HG02943 (cell line): ENCODE measurements around the gene FAM114A1.

Experiments used
- ATAC-seq: cut with Tn5 transposase; IDR thresholded peaks from one replicate; pipeline ENCODE4 v1.9.1; 2021; ENCODE audit warnings: mild to moderate bottlenecking, low read depth, moderate library complexity; ENCODE audit not compliant: unreplicated experiment

FAM114A1 gene

DNA sequence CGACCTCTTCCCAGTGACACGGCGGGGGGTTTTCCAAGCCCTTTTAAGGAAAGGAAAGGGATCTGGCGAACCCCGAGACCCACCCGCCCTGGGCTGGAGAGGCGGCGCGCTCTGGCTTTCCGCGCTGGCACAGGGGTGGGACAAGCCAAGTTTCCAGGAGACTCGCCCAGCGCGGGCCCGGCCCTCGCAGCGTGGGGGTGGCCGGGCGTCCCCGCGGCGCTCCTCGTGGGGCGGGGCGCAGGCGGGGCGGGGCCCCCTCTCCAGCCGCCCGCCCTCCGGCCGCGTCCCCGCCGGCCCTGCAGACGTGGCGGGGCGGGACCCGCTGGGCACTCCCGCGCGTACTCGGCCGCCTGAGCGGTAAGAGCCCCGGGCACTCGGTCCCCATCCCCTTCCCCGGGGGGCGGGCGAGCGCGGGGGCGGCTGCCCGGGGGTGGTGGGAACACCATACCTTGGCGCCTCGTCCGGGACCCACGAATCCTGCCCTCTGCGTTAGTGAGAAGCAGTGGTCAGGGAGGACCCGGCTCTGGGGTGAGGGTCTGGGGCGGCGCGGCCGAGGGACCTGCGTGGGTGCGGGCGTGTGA, at the start of gene FAM114A1:
Gene FAM114A1 (plus strand): TSS at position 329 of the 581 bp plus-strand sequence. CDS start 10,273 bp downstream, outside the sequence.
- ATAC-seq, result peak; percentile 64

DNA sequence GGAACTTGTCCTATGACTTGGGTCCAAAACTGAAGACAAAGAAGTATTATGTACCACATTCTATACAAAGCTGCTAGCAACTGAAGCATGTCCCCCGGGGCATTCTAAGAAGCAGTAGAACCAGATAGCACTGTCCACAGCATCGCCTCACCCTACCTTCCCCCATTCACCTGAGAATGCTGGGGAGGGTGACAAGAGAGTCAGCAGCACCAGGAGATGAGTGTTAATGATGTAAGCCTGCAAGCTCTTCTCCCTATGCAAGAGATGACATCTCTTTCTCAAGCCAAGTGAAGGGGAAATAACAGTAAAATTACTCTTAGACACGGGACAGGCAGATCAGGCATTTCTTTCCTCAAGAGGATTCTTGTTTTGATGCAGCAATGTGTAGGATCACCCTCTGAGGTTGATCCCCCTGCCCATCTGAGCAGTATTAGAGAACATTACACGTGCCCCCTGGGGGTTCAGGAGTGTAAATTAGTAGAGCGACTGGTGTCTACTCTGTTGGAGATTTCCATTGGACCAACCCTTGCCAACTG, 49.1 kb upstream of the FAM114A1 start:
- ATAC-seq, result no peak

GRCh38 chr4:38819569-38819968, 48.0 kb upstream of the FAM114A1 start:
- ATAC-seq, result no peak

DNA sequence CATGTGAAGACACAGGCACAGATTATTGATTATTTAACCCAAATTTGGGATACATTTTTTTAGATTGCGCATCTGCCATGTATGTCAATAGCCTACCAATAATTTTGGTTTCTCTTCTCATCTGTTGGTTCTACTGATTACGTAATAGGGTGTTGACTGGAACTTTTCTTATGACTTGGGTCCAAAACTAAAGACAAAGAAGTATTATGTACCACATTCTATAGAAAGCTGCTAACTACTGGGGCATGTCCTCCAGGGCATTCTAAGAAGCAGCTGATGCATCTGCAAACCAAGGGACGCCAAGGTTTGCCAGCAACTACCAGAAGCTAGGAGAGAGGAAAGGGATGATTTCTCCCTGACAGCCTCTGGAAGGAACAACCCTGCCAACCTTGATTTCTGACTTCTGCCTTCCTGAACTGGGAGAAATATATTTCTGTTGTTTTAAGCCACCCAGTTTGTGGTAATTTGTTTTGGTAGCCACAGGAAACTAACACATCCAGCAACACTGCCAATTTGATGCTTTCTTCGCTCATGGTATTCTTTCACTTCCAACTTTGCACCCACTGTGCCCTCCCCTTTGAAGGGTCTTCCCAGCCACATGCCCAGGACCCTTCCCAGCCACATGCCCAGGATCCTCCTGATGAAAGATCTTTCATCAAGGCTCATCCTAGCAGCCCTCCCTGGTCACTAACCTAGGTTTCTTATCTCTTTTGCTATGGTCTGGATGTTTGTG, 47.1 kb upstream of the FAM114A1 start:
- peak; percentile 47 for ATAC-seq

GRCh38 chr4:38821739-38822138, 45.9 kb upstream of the FAM114A1 start:
- ATAC-seq, result no peak

DNA sequence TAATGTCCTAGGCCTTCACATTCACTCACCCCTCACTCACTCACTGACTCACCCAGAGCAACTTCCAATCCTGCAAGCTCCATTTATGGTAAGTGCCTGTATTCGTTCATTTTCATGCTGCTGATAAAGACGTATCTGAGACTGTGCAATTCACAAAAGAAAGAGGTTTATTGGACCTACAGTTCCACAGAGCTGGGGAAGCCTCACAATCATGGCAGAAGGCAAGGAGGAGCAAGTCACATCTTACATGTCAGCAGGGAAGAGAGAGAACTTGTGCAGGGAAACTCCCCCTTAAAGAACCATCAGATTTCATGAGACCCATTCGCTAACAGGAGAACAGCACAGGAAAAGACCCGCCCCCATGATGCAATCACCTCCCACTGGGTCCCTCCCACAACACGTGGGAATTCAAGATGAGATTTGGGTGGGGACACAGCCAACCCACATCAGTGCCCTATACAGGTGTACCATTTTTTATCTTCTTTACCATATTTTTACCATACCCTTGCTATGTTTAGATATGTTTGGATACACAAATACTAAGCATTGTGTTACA, 44.8 kb upstream of the FAM114A1 start:
- ATAC-seq, result no peak

- no peak for ATAC-seq
These were observed 43.8 kb upstream of the FAM114A1 start for GRCh38 chr4:38823766-38824165.

DNA sequence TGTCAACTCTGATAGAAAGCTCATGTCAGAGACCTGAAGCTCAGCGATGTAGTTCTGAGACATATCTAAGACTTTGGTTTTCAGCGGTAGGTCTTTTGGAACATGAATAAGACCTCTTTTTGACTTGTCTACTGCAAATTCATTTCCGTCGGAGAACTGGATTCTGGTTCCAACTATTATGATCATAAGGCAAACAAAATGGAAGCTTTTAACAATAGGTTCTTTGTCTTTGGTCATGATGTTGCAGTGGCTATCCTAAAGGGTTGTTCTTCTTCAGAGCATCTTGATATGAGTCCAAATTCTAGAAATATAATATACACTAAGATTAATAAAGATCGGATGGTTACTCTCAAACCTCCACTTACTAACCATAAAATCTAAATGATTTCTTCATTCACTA, 38.4 kb upstream of the FAM114A1 start:
- no peak for ATAC-seq

DNA sequence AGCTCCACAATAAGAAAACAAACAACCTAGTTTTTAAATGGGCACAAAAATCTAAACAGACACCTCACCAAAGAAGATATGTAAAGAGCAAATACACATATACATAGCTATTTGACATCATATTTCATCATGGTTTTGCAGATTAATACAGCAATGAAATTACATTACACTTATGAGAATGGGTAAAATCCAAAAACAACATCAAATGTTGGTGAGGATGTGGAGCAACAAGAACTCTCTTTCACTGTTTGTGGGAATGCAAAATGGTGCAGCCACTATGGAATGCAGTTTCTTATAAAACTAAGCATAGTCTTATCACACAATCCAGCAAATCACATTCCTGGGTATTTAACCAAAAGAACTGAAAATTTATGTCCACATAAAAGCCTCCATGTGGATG, 36.0 kb upstream of the FAM114A1 start:
- no peak for ATAC-seq

GRCh38 chr4:38832206-38832605, 35.4 kb upstream of the FAM114A1 start:
- ATAC-seq, result no peak

DNA sequence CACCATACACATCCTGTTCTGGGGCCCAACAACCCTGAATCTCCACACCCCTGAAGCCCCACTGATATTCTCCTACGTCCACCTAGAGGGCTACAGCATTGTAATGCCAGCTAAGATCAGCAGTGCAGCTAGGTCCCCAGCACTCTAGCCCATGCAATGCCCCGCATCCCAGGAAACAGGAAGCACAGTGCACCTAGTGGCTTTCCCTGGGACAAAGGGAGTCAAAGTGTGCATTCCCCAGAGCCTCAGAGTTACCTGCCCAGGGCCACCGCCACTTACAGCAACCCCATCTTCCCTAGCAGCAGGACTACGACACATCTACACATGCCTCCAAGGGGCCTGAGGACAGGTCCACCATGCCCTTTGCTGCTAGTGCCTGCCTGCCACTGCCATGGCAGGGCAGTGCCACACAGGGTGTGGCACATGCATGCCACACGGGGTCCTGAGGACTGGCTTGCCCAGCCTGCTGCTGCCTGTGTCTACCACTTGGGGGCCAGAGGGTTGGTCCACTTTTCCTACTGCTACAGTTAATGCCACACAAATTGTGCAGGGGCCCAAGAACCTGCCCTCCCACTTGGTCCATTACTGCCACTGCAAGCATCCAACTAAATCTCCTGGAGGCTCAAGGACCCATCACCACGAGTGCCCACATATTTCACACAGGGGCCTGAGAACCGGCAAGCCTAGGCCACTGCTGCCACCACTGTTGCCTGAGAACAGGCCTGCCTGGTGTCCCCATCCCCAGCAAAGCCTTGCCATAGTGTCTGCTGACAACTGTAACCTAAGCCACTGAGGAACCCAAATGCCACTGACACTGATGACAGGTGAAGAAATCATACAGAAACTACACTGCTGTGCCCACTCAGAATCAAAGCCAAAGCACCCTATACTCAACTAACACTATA, 34.7 kb upstream of the FAM114A1 start:
- ATAC-seq, result no peak

DNA sequence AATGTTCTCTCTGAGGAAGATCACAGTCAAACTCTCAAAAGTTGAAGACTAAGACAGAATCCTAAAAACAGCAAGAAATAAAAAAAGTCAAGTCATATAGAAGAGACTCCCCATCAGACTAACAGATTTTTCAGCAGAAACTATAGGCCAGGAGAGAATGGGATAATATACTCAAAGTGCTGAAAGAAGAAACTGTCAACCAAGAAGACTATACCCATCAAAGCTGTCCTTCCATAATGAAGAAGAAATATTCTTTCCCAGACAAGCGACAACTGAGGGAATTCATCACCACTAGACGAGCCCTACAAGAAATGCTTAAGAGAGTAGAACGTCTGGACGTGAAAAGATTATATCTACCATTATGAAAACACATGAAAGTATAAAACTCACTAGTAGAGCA, 33.0 kb upstream of the FAM114A1 start:
- no peak for ATAC-seq

GRCh38 chr4:38837334-38837733, 30.3 kb upstream of the FAM114A1 start:
- no peak for ATAC-seq

DNA sequence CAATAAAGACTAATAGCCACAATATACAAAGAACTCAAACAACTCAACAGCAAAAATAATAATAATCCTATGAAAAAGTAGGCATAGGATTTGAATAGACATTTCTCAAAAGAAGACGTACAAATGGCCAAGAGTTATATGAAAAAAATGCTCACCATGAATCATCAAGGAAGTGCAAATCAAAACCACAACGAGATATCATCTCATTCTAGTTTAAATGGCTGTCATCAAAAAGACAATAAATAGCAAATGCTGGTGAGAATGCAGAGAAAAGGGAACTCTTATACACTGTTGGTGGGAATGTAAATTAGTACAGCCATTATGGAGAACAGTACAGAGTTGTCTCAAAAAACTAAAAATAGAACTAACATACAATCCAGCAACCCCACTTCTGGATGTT, 29.8 kb upstream of the FAM114A1 start:
- no peak for ATAC-seq

GRCh38 chr4:38842994-38843393, 24.6 kb upstream of the FAM114A1 start:
- ATAC-seq, result no peak

DNA sequence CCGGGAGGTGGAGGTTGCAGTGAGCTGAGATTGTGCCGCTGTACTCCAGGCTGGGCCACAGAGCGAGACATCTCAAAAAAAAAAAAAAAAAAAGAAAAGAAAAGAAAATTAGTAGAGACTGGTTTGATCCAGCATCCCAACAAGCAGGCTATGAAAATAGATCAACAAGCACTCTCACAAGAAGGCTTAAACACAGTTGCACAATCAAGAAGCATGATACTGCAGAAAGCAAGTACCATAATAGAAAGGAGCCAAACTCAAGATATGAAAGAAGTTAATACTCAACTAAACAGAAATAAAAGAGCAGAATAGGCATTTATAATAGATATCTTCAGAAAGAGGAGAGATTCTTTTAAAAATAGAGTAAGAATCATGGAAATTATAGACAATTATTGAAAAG, 21.6 kb upstream of the FAM114A1 start:
- ATAC-seq, result no peak

- ATAC-seq, result no peak
These were observed 12.1 kb upstream of the FAM114A1 start for GRCh38 chr4:38855466-38855865.

DNA sequence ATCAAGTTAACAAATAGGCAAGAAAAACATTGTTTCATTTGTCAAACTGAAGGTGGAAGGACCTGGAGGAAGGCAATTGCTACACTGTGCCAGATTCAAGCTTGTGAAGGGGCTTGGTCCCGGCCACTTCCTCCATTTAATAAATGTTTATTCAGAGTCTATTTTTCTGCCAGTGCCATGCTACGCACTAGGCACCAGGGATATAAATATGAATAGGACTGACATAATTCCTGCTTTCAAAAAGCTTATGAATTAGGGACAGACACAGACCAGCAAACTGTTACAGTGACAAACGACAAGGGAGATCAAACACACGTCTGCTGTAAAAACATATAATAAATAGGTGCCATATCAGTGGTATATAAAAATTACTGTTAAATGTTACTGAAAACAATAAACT, 11.6 kb upstream of the FAM114A1 start:
- ATAC-seq, result no peak

GRCh38 chr4:38856524-38857337, 10.9 kb upstream of the FAM114A1 start, which contains the start of gene TLR6:
TSS of gene TLR6 (minus strand) at chr4:38856817. CDS start at chr4:38829473, 27,344 bp downstream.
- peak; percentile 48 for ATAC-seq
